H9 (cell line): ENCODE measurements around the gene PRELID2. TPM values are rescaled to one million over a fixed set of nuclear protein-coding genes. Genes with fewer than 3 reads are reported as not detected.

Source experiments
- DNase-seq: peaks from one replicate; pipeline ENCODE4 v3.0.0-alpha.2; 2017
- H2AFZ ChIP-seq: one replicate; pipeline ENCODE4 v1.6.1; 2013; ENCODE audit warnings: mild to moderate bottlenecking, low read length, control low read depth, moderate library complexity
- H2AK5ac ChIP-seq: 2 replicates; pipeline ENCODE4 v1.6.1; 2013; ENCODE audit warnings: low read length, control low read depth, mixed read lengths; ENCODE audit not compliant: insufficient read length
- H2BK120ac ChIP-seq: one replicate; pipeline ENCODE4 v1.6.1; 2013; ENCODE audit warnings: low read depth, mild to moderate bottlenecking, low read length, control low read depth, inconsistent platforms; ENCODE audit not compliant: poor library complexity, severe bottlenecking
- H2BK12ac ChIP-seq: 2 replicates; pipeline ENCODE4 v1.6.1; 2013; ENCODE audit warnings: low read length, control low read depth, mixed read lengths, low read depth; ENCODE audit not compliant: insufficient read length
- H2BK15ac ChIP-seq: 2 replicates; pipeline ENCODE4 v1.6.1; 2013; ENCODE audit warnings: low read depth, low read length, control low read depth
- H2BK20ac ChIP-seq: one replicate; pipeline ENCODE4 v1.6.1; 2013; ENCODE audit warnings: low read depth, mild to moderate bottlenecking, low read length, control low read depth, inconsistent platforms; ENCODE audit not compliant: poor library complexity, severe bottlenecking
- H2BK5ac ChIP-seq: 2 replicates; pipeline ENCODE4 v1.6.1; 2013; ENCODE audit warnings: low read length, control low read depth, mixed read lengths; ENCODE audit not compliant: insufficient read length
- H3K14ac ChIP-seq: 2 replicates; pipeline ENCODE4 v1.6.1; 2013; ENCODE audit warnings: low read length, control low read depth; ENCODE audit not compliant: insufficient read depth
- H3K18ac ChIP-seq: 2 replicates; pipeline ENCODE4 v1.6.1; 2013; ENCODE audit warnings: low read depth, mild to moderate bottlenecking, mixed read lengths, low read length, control low read depth; ENCODE audit not compliant: insufficient read length
- H3K23ac ChIP-seq: 2 replicates; pipeline ENCODE4 v1.6.1; 2013; ENCODE audit warnings: low read length, control low read depth, mixed read lengths, low read depth; ENCODE audit not compliant: insufficient read length
- H3K23me2 ChIP-seq: 2 replicates; pipeline ENCODE4 v1.6.1; 2013; ENCODE audit warnings: low read depth, mild to moderate bottlenecking, mixed read lengths, low read length, control low read depth; ENCODE audit not compliant: insufficient read length, poor library complexity, severe bottlenecking
- H3K27ac ChIP-seq: 2 replicates; pipeline ENCODE4 v1.5.1; 2013; ENCODE audit warnings: low read length, control low read depth, mixed read lengths, low read depth; ENCODE audit not compliant: insufficient read length
- H3K27me3 ChIP-seq: 2 replicates; pipeline ENCODE4 v1.6.1; 2013; ENCODE audit warnings: low read length, control low read depth, inconsistent platforms; ENCODE audit not compliant: insufficient read depth
- H3K4ac ChIP-seq: 2 replicates; pipeline ENCODE4 v1.6.1; 2013; ENCODE audit warnings: low read depth, mild to moderate bottlenecking, control low read depth, inconsistent platforms, low read length, moderate library complexity
- H3K4me1 ChIP-seq: 2 replicates; pipeline ENCODE4 v1.6.1; 2013; ENCODE audit warnings: low read length, control low read depth, inconsistent platforms; ENCODE audit not compliant: insufficient read depth
- H3K4me2 ChIP-seq: 2 replicates; pipeline ENCODE4 v1.6.1; 2013; ENCODE audit warnings: low read length, control low read depth, mixed read lengths; ENCODE audit not compliant: insufficient read length, insufficient read depth
- H3K56ac ChIP-seq: 2 replicates; pipeline ENCODE4 v1.6.1; 2013; ENCODE audit warnings: low read depth, mild to moderate bottlenecking, mixed read lengths, low read length, control low read depth; ENCODE audit not compliant: insufficient read length
- H3K79me1 ChIP-seq: 2 replicates; pipeline ENCODE4 v1.6.1; 2013; ENCODE audit warnings: low read depth, mild to moderate bottlenecking, moderate library complexity, low read length, control low read depth, inconsistent platforms; ENCODE audit not compliant: insufficient read depth, poor library complexity, severe bottlenecking
- H3K79me2 ChIP-seq: 2 replicates; pipeline ENCODE4 v1.6.1; 2013; ENCODE audit warnings: low read length, control low read depth, inconsistent platforms; ENCODE audit not compliant: insufficient read depth
- H3K9ac ChIP-seq: 2 replicates; pipeline ENCODE4 v1.6.1; 2013; ENCODE audit warnings: low read length, control low read depth, mixed read lengths; ENCODE audit not compliant: insufficient read length; ENCODE audit errors: extremely low read depth
- H3K9me3 ChIP-seq: one replicate; pipeline ENCODE4 v1.6.1; 2013; ENCODE audit warnings: low read depth, low read length, inconsistent platforms; ENCODE audit not compliant: control insufficient read depth
- H3T11ph ChIP-seq: one replicate; pipeline ENCODE4 v1.6.1; 2013; ENCODE audit warnings: mild to moderate bottlenecking, low read length, control low read depth, inconsistent platforms
- H4K20me1 ChIP-seq: one replicate; pipeline ENCODE4 v1.6.1; 2013; ENCODE audit not compliant: control insufficient read depth, insufficient read length, insufficient read depth
- H4K5ac ChIP-seq: 2 replicates; pipeline ENCODE4 v1.6.1; 2013; ENCODE audit warnings: low read depth, mild to moderate bottlenecking, mixed read lengths, low read length, control low read depth; ENCODE audit not compliant: insufficient read length
- H4K8ac ChIP-seq: replicated peaks from 2 replicates; pipeline ENCODE4 v1.6.1; 2013; ENCODE audit warnings: low read length, control low read depth, mixed read lengths, low read depth; ENCODE audit not compliant: insufficient read length
- H4K91ac ChIP-seq: 2 replicates; pipeline ENCODE4 v1.6.1; 2013; ENCODE audit warnings: low read depth, mild to moderate bottlenecking, moderate library complexity, mixed read lengths, low read length, control low read depth; ENCODE audit not compliant: insufficient read length
- H3K27ac Mint-ChIP-seq, 3 experiments: 2 replicates in 2 of 3; 3 replicates in 1 of 3; pipeline ENCODE4 v1.8.0; 2020 to 2021; ENCODE audit warnings: mixed read lengths in 3 of 3, mild to moderate bottlenecking in 1 of 3, moderate library complexity in 1 of 3
- H3K27me3 Mint-ChIP-seq: 2 replicates; pipeline ENCODE4 v1.8.0; 2021; ENCODE audit warnings: low read depth, mild to moderate bottlenecking, moderate library complexity, mixed read lengths
- H3K36me3 Mint-ChIP-seq, 3 experiments: 2 replicates in 2 of 3; 3 replicates in 1 of 3; pipeline ENCODE4 v1.8.0; 2020 to 2021; ENCODE audit warnings: low read depth in 3 of 3, mixed read lengths in 3 of 3; ENCODE audit not compliant: insufficient read depth in 1 of 3
- H3K4me1 Mint-ChIP-seq, 2 experiments: 2 replicates each; pipeline ENCODE4 v1.8.0; 2020; ENCODE audit warnings: mixed read lengths in 2 of 2
- H3K4me3 Mint-ChIP-seq, 2 experiments: 2 replicates in 1 of 2; 3 replicates in 1 of 2; pipeline ENCODE4 v1.8.0; 2020 to 2021; ENCODE audit warnings: mild to moderate bottlenecking in 2 of 2, mixed read lengths in 2 of 2, moderate library complexity in 1 of 2
- H3K9me3 Mint-ChIP-seq, 2 experiments: 2 replicates in 1 of 2; 3 replicates in 1 of 2; pipeline ENCODE4 v1.8.0; 2020; ENCODE audit warnings: mild to moderate bottlenecking in 2 of 2, mixed read lengths in 2 of 2, moderate library complexity in 1 of 2
- WGBS: extraction: QIAGEN DNeasy Blood & Tissue Kit; methylation state at CpG from one replicate; pipeline ENCODE4 v1.1.7; 2013; ENCODE audit warnings: missing lambda C conversion rate, low lambda C conversion rate, mixed read lengths; ENCODE audit not compliant: insufficient read length; ENCODE audit errors: extremely low coverage; 5-methylcytosine and 5-hydroxymethylcytosine counted together
- total RNA-seq: library from RNA; stranded (reverse); gene quantifications from 2 replicates; pipeline ENCODE4 v1.2.1, GENCODE V29; 2021
- TF ChIP-seq, protein P1 (sequence below): fragments of 200-600 bp; sonication (generic); conservative IDR thresholded peaks from 3 replicates; pipeline ENCODE4 v1.8.0; 2021; ENCODE audit warnings: antibody characterized with exemption, mild to moderate bottlenecking

The PRELID2 gene
- total RNA-seq, 1 experiment from 2014 or later: 13.2 TPM

DNA sequence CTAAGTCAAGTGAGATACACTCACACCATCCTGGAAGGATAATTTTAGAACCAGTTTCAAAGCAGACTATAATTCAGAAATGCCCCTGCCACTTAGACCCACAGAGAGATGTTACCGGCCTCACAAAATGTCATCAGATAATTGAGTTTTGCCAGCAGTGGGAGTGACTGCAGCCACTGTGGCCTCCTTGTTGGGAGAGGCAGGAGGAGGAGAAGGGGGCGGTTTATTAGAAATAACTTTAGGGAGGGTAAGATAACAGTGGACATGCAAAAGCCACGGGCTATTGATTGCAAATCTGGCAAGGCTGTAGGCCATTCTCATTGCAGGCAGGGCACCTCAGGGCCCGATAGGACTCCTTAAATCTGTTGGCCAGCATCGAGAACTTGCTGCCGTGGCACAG, 24.3 kb upstream of the PRELID2 start:
- TF ChIP-seq, protein P1, sequence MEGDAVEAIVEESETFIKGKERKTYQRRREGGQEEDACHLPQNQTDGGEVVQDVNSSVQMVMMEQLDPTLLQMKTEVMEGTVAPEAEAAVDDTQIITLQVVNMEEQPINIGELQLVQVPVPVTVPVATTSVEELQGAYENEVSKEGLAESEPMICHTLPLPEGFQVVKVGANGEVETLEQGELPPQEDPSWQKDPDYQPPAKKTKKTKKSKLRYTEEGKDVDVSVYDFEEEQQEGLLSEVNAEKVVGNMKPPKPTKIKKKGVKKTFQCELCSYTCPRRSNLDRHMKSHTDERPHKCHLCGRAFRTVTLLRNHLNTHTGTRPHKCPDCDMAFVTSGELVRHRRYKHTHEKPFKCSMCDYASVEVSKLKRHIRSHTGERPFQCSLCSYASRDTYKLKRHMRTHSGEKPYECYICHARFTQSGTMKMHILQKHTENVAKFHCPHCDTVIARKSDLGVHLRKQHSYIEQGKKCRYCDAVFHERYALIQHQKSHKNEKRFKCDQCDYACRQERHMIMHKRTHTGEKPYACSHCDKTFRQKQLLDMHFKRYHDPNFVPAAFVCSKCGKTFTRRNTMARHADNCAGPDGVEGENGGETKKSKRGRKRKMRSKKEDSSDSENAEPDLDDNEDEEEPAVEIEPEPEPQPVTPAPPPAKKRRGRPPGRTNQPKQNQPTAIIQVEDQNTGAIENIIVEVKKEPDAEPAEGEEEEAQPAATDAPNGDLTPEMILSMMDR: no peak
- no peak overlapping the region for H4K5ac ChIP-seq
- no peak overlapping the region for H3K23ac ChIP-seq
- H2BK5ac ChIP-seq: no peak overlapping the region
- no peak overlapping the region for H4K91ac ChIP-seq
- peaks cover 5% of the 10 kb centered on the region; the same call in 1 of the 2 replicates for H3K4me1 ChIP-seq
- no peaks in the 10 kb centered on the region for H3K79me2 ChIP-seq
- H3K27ac Mint-ChIP-seq: no peak overlapping the region
- no peak overlapping the region for H3K9ac ChIP-seq
- peaks cover 4% of the 10 kb centered on the region for H3K23me2 ChIP-seq
- no peak overlapping the region for H3K4me2 ChIP-seq
- peaks cover 15 to 17% of the 10 kb centered on the region in 2 experiments for H3K4me1 Mint-ChIP-seq
- H4K20me1 ChIP-seq: no peaks in the 10 kb centered on the region
- no peak overlapping the region for H3K14ac ChIP-seq
- whole genome bisulfite sequencing: no CpG with 5 or more reads among the region's 6 CpGs
- H2AK5ac ChIP-seq: no peak overlapping the region
- no peaks in the 10 kb centered on the region for H3K79me1 ChIP-seq
- no peak overlapping the region for H2BK20ac ChIP-seq
- H2BK15ac ChIP-seq: no peak overlapping the region
- H3K56ac ChIP-seq: no peak overlapping the region
- no peak for DNase-seq
- H4K8ac ChIP-seq: no peak overlapping the region
- no peaks in the 10 kb centered on the region for H3K9me3 ChIP-seq
- H3K27me3 ChIP-seq: no peaks in the 10 kb centered on the region
- H3K36me3 Mint-ChIP-seq: no peaks in the 10 kb centered on the region
- no peak overlapping the region for H3K4ac ChIP-seq
- no peak overlapping the region for H2AFZ ChIP-seq
- H3K27me3 Mint-ChIP-seq: peaks cover 1% of the 10 kb centered on the region
- no peak overlapping the region for H3T11ph ChIP-seq
- H2BK12ac ChIP-seq: no peak overlapping the region
- H3K18ac ChIP-seq: no peak overlapping the region
- no peak overlapping the region for H2BK120ac ChIP-seq
- no peak overlapping the region for H3K4me3 Mint-ChIP-seq
- no peaks in the 10 kb centered on the region; a peak in 1 of 5 replicates for H3K9me3 Mint-ChIP-seq
- H3K27ac ChIP-seq: no peak overlapping the region
